ENCODE data around the gene ONECUT2. TPM values are rescaled to one million over a fixed set of nuclear protein-coding genes. Genes with fewer than 3 reads are reported as not detected.

ONECUT2 gene
- total RNA-seq, 1 experiment from 2014 or later, result 0.48 TPM

GRCh38 chr18:57498682-57499256 lies 63.6 kb downstream of the ONECUT2 start:
- Mint-ChIP-seq H3K4me3 (no peak overlapping the region), H3K4me1 (no peaks in the 10 kb centered on the region), H3K36me3 (ENCODE audit: insufficient read depth in 1 of 3, low read depth in 3 of 3) (no peaks in the 10 kb centered on the region), H3K27me3 (ENCODE audit: low read depth) (peaks cover 5% of the 10 kb centered on the region; the same call in 1 of the 2 replicates), H3K9me3 (no peaks in the 10 kb centered on the region; a peak in 2 of 5 replicates), H3K27ac (no peak overlapping the region)
- no peak overlapping the region for H4K5ac ChIP-seq (ENCODE audit: insufficient read length, low read depth, low read length)
- H3K27me3 ChIP-seq (ENCODE audit: insufficient read depth, low read length), result no peaks in the 10 kb centered on the region
- H2BK5ac ChIP-seq (ENCODE audit: insufficient read length, low read length), result no peak overlapping the region
- no peak overlapping the region for H3K23ac ChIP-seq (ENCODE audit: insufficient read length, low read depth, low read length)
- no CpG with 5 or more reads among the region's 5 CpGs for WGBS (ENCODE audit: extremely low coverage, insufficient read length, low lambda C conversion rate)
- no peak overlapping the region for H2AK5ac ChIP-seq (ENCODE audit: insufficient read length, low read length)
- no peak overlapping the region for H4K91ac ChIP-seq (ENCODE audit: insufficient read length, low read depth, low read length)
- no peak overlapping the region for H3K56ac ChIP-seq (ENCODE audit: insufficient read length, low read depth, low read length)
- H2BK20ac ChIP-seq (ENCODE audit: low read depth, low read length, poor library complexity, severe bottlenecking), result no peak overlapping the region
- no peaks in the 10 kb centered on the region for H3K79me2 ChIP-seq (ENCODE audit: insufficient read depth, low read length)
- no peak for DNase-seq
- H3K9ac ChIP-seq (ENCODE audit: extremely low read depth, insufficient read length, low read length), result no peak overlapping the region
- no peak overlapping the region for H2AFZ ChIP-seq (ENCODE audit: low read length)
- no peaks in the 10 kb centered on the region for H3K23me2 ChIP-seq (ENCODE audit: insufficient read length, low read depth, low read length, poor library complexity, severe bottlenecking)
- H3K4me2 ChIP-seq (ENCODE audit: insufficient read depth, insufficient read length, low read length), result no peak overlapping the region
- H4K20me1 ChIP-seq (ENCODE audit: control insufficient read depth, insufficient read depth, insufficient read length), result no peaks in the 10 kb centered on the region
- H2BK15ac ChIP-seq (ENCODE audit: low read depth, low read length), result no peak overlapping the region
- H4K8ac ChIP-seq (replicated peaks; ENCODE audit: insufficient read length, low read depth, low read length), result no peak overlapping the region
- no peaks in the 10 kb centered on the region for H3K4me1 ChIP-seq (ENCODE audit: insufficient read depth, low read length)
- no peak overlapping the region for H2BK120ac ChIP-seq (ENCODE audit: low read depth, low read length, poor library complexity, severe bottlenecking)
- H3K9me3 ChIP-seq (ENCODE audit: control insufficient read depth, low read depth, low read length), result no peaks in the 10 kb centered on the region
- TF ChIP-seq, protein P1, sequence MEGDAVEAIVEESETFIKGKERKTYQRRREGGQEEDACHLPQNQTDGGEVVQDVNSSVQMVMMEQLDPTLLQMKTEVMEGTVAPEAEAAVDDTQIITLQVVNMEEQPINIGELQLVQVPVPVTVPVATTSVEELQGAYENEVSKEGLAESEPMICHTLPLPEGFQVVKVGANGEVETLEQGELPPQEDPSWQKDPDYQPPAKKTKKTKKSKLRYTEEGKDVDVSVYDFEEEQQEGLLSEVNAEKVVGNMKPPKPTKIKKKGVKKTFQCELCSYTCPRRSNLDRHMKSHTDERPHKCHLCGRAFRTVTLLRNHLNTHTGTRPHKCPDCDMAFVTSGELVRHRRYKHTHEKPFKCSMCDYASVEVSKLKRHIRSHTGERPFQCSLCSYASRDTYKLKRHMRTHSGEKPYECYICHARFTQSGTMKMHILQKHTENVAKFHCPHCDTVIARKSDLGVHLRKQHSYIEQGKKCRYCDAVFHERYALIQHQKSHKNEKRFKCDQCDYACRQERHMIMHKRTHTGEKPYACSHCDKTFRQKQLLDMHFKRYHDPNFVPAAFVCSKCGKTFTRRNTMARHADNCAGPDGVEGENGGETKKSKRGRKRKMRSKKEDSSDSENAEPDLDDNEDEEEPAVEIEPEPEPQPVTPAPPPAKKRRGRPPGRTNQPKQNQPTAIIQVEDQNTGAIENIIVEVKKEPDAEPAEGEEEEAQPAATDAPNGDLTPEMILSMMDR (conservative IDR thresholded peaks at IDR 0.05), result no peak
- no peak overlapping the region for H3K27ac ChIP-seq (ENCODE audit: insufficient read length, low read depth, low read length)
- no peak overlapping the region for H2BK12ac ChIP-seq (ENCODE audit: insufficient read length, low read depth, low read length)
- no peak overlapping the region for H3K18ac ChIP-seq (ENCODE audit: insufficient read length, low read depth, low read length)
- H3K14ac ChIP-seq (ENCODE audit: insufficient read depth, low read length), result no peak overlapping the region
- H3K4ac ChIP-seq (ENCODE audit: low read depth, low read length), result no peak overlapping the region
- H3K79me1 ChIP-seq (ENCODE audit: insufficient read depth, low read depth, low read length, poor library complexity, severe bottlenecking), result no peaks in the 10 kb centered on the region
- H3T11ph ChIP-seq (ENCODE audit: low read length), result no peak overlapping the region

All from H9 (cell line).